Measurements from ENCODE around the gene DMD. TPM values are rescaled to one million over a fixed set of nuclear protein-coding genes. Genes with fewer than 3 reads are reported as not detected.

DMD gene
- total RNA-seq, 1 experiment from 2014 or later = 25.3 TPM

GRCh38 chrX:31889088-31889487 lies 1322.3 kb downstream of the DMD start:
- BruUV-seq (replicated peaks) = no TSS peak
- ChIA-PET CTCF (no interaction called here), POLR2A (ENCODE audit: unreplicated experiment) (no interaction called here)
- Histone ChIP-seq H2AFZ (no peak overlapping the region), H4K20me1 (ENCODE audit: insufficient read depth) (no peaks in the 10 kb centered on the region), H3K27ac (no peak overlapping the region), H3K27me3 (ENCODE audit: insufficient read depth, low read depth) (no peaks in the 10 kb centered on the region), H3K9me3 (ENCODE audit: insufficient read depth, low read depth) (no peaks in the 10 kb centered on the region), H3K4me1 (replicated peaks; ENCODE audit: insufficient read depth) (no peaks in the 10 kb centered on the region), H3K4me2 (no peak overlapping the region), H3K9me2 (ENCODE audit: insufficient read depth) (no peaks in the 10 kb centered on the region), H3K79me2 (ENCODE audit: low read depth) (no peaks in the 10 kb centered on the region), H3K4me3 (no peak overlapping the region), H3K36me3 (ENCODE audit: low read depth) (no peaks in the 10 kb centered on the region), H3F3A (ENCODE audit: insufficient read depth, low read depth) (no peaks in the 10 kb centered on the region)
- intact Hi-C loops (cut with micrococcal nuclease; ENCODE audit: unreplicated experiment) = no loop called here
- no peak for TF ChIP-seq CTCF (conservative IDR thresholded peaks at IDR 0.05)
- no peak for TF ChIP-seq EZH2 (IDR thresholded peaks at IDR 0.05; ENCODE audit: low read depth)
- no peak for DNase-seq

DNA sequence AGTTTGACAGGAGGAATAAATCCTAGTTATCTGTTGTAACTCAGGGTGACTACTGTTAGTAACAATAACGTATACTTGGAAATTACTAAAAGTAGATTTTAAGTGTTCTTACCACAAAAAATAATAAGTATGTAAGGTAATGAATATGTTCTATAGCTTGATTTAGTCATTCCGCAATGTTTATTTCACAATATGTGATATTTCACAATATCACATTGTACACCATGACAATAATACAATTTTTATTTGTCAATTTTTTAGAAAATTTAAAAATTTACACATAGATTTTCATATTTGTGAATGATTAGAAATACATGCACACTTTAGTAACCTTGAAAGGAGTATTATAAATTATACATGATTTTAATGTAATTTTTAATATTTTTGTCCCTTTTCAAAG lies 1326.8 kb downstream of the DMD start:
- H3K4me2 ChIP-seq = no peak overlapping the region
- no peaks in the 10 kb centered on the region for H3K27me3 ChIP-seq (ENCODE audit: insufficient read depth, low read depth)
- no peaks in the 10 kb centered on the region for H3K36me3 ChIP-seq (ENCODE audit: low read depth)
- ChIA-PET POLR2A (ENCODE audit: unreplicated experiment) (no interaction called here), CTCF (no interaction called here)
- H3K9me2 ChIP-seq (ENCODE audit: insufficient read depth) = no peaks in the 10 kb centered on the region
- H3K4me3 ChIP-seq = no peak overlapping the region
- H3K4me1 ChIP-seq (replicated peaks; ENCODE audit: insufficient read depth) = no peaks in the 10 kb centered on the region
- DNase-seq = no peak
- TF ChIP-seq CTCF (conservative IDR thresholded peaks at IDR 0.05) = no peak
- no peak for TF ChIP-seq EZH2 (IDR thresholded peaks at IDR 0.05; ENCODE audit: low read depth)
- intact Hi-C loops (cut with micrococcal nuclease; ENCODE audit: unreplicated experiment) = no loop called here
- H3F3A ChIP-seq (ENCODE audit: insufficient read depth, low read depth) = no peaks in the 10 kb centered on the region
- H2AFZ ChIP-seq = no peak overlapping the region
- H3K27ac ChIP-seq = no peak overlapping the region
- H3K9me3 ChIP-seq (ENCODE audit: insufficient read depth, low read depth) = no peaks in the 10 kb centered on the region
- no peaks in the 10 kb centered on the region for H3K79me2 ChIP-seq (ENCODE audit: low read depth)
- no TSS peak for BruUV-seq (replicated peaks)
- no peaks in the 10 kb centered on the region for H4K20me1 ChIP-seq (ENCODE audit: insufficient read depth)

GRCh38 chrX:31872007-31872406 lies 1339.3 kb downstream of the DMD start:
- Histone ChIP-seq H3K4me3 (no peak overlapping the region), H3K36me3 (ENCODE audit: low read depth) (no peaks in the 10 kb centered on the region), H3K27ac (no peak overlapping the region), H3K9me2 (ENCODE audit: insufficient read depth) (no peaks in the 10 kb centered on the region), H3K79me2 (ENCODE audit: low read depth) (no peaks in the 10 kb centered on the region), H3K27me3 (ENCODE audit: insufficient read depth, low read depth) (no peaks in the 10 kb centered on the region), H4K20me1 (ENCODE audit: insufficient read depth) (no peaks in the 10 kb centered on the region), H3K4me1 (replicated peaks; ENCODE audit: insufficient read depth) (no peaks in the 10 kb centered on the region), H3K9me3 (ENCODE audit: insufficient read depth, low read depth) (no peaks in the 10 kb centered on the region), H2AFZ (no peak overlapping the region), H3F3A (ENCODE audit: insufficient read depth, low read depth) (no peaks in the 10 kb centered on the region), H3K4me2 (no peak overlapping the region)
- intact Hi-C loops (cut with micrococcal nuclease; ENCODE audit: unreplicated experiment) = no loop called here
- BruUV-seq (replicated peaks) = no TSS peak
- no peak for TF ChIP-seq CTCF (conservative IDR thresholded peaks at IDR 0.05)
- TF ChIP-seq EZH2 (IDR thresholded peaks at IDR 0.05; ENCODE audit: low read depth) = no peak
- DNase-seq = no peak
- ChIA-PET POLR2A (ENCODE audit: unreplicated experiment) (no interaction called here), CTCF (no interaction called here)
